PC-9 (cell line): Measurements from ENCODE around the gene MRFAP1L1. TPM values are rescaled to one million over a fixed set of nuclear protein-coding genes. Genes with fewer than 3 reads are reported as not detected.

Source experiments
- BruUV-seq: library from RNA; stranded (reverse); fragments of 400-500 nt; replicated peaks from 2 replicates; lab custom pipeline; 2021; lab: Mats Ljungman, UMichigan
- CTCF ChIA-PET: fragments of 300-600 bp; sonication (Branson Sonifier 250); formaldehyde crosslinking; loops from one replicate; lab custom pipeline; 2022; ENCODE audit warnings: antibody characterized with exemption; lab: Charles Lee
- POLR2A ChIA-PET: fragments of 300-600 bp; sonication (Branson Sonifier 250); formaldehyde crosslinking; loops from one replicate; lab custom pipeline; 2022; ENCODE audit warnings: antibody characterized with exemption; ENCODE audit not compliant: unreplicated experiment; lab: Charles Lee
- DNase-seq, 2 experiments: peaks; one replicate each; pipeline versions ENCODE4 v3.0.0 to v3.0.0-alpha.2; 2015 to 2022; ENCODE audit warnings: mixed read lengths in 1 of 2
- H2AFZ ChIP-seq: fragments of 200-600 bp; sonication (generic); 2 replicates; pipeline ENCODE4 v1.8.1; 2017; ENCODE audit warnings: antibody characterized with exemption
- H3F3A ChIP-seq: fragments of 200-600 bp; sonication (generic); 2 replicates; pipeline ENCODE4 v1.8.1; 2017; ENCODE audit warnings: antibody characterized with exemption, mild to moderate bottlenecking, low read depth; ENCODE audit not compliant: insufficient read depth
- H3K27ac ChIP-seq: fragments of 200-600 bp; sonication (generic); 2 replicates; pipeline ENCODE4 v1.6.1; 2016; ENCODE audit warnings: mixed run types
- H3K27me3 ChIP-seq: fragments of 200-600 bp; sonication (generic); 2 replicates; pipeline ENCODE4 v1.6.1; 2016; ENCODE audit warnings: low read depth, mixed run types; ENCODE audit not compliant: insufficient read depth
- H3K36me3 ChIP-seq: fragments of 200-600 bp; sonication (generic); 2 replicates; pipeline ENCODE4 v1.6.1; 2016; ENCODE audit warnings: low read depth, mixed run types
- H3K4me1 ChIP-seq: fragments of 200-600 bp; sonication (generic); replicated peaks from 2 replicates; pipeline ENCODE4 v1.6.1; 2016; ENCODE audit warnings: mixed run types; ENCODE audit not compliant: insufficient read depth
- H3K4me2 ChIP-seq: fragments of 200-600 bp; sonication (generic); 2 replicates; pipeline ENCODE4 v1.6.1; 2017; ENCODE audit warnings: mixed run types
- H3K4me3 ChIP-seq: fragments of 200-600 bp; sonication (generic); 2 replicates; pipeline ENCODE4 v1.6.1; 2016; ENCODE audit warnings: mixed run types
- H3K79me2 ChIP-seq: fragments of 200-600 bp; sonication (generic); 2 replicates; pipeline ENCODE4 v1.6.1; 2017; ENCODE audit warnings: low read depth, mixed run types
- H3K9me2 ChIP-seq: fragments of 200-600 bp; sonication (generic); 2 replicates; pipeline ENCODE4 v1.8.1; 2017; ENCODE audit warnings: mild to moderate bottlenecking; ENCODE audit not compliant: insufficient read depth
- H3K9me3 ChIP-seq: fragments of 200-600 bp; sonication (generic); 2 replicates; pipeline ENCODE4 v1.8.1; 2016; ENCODE audit warnings: low read depth; ENCODE audit not compliant: insufficient read depth
- H4K20me1 ChIP-seq: fragments of 200-600 bp; sonication (generic); 2 replicates; pipeline ENCODE4 v1.8.1; 2017; ENCODE audit not compliant: insufficient read depth
- CTCF ChIP-seq: fragments of 200-600 bp; sonication (generic); conservative IDR thresholded peaks from 2 replicates; pipeline ENCODE4 v1.6.1; 2017; ENCODE audit warnings: mixed run types, antibody characterized with exemption, mild to moderate bottlenecking, moderate library complexity
- EZH2 ChIP-seq: fragments of 200-600 bp; sonication (generic); IDR thresholded peaks from 2 replicates; pipeline ENCODE4 v1.8.0; 2017; ENCODE audit warnings: antibody characterized with exemption, low read depth
- intact Hi-C: fragments of 100-400 bp; cut with micrococcal nuclease; formaldehyde crosslinking; loops from one replicate; pipeline ENCODE4 v1.10.0; 2022; ENCODE audit not compliant: unreplicated experiment
- total RNA-seq: library from RNA; stranded (reverse); gene quantifications from 2 replicates; pipeline ENCODE4 v1.2.3, GENCODE V29; 2021

Gene MRFAP1L1
- total RNA-seq, 1 experiment from 2014 or later, result 51.4 TPM

GRCh38 chr4:6755088-6755753 lies 45.6 kb upstream of the MRFAP1L1 start:
- Histone ChIP-seq H3K27me3 (no peaks in the 10 kb centered on the region), H3K4me1 (peaks cover 58% of the 10 kb centered on the region), H3K4me2 (no peak overlapping the region), H3K79me2 (no peaks in the 10 kb centered on the region), H3F3A (peaks cover 27% of the 10 kb centered on the region), H3K27ac (no peak overlapping the region), H3K36me3 (no peaks in the 10 kb centered on the region), H3K9me3 (no peaks in the 10 kb centered on the region), H2AFZ (no peak overlapping the region), H3K4me3 (no peak overlapping the region), H3K9me2 (no peaks in the 10 kb centered on the region), H4K20me1 (no peaks in the 10 kb centered on the region)
- no TSS peak for BruUV-seq
- TF ChIP-seq EZH2 (no peak), CTCF (no peak)
- ChIA-PET POLR2A (no interaction called here), CTCF (no interaction called here)
- peak in 1 of 2 experiments; percentile 34 for DNase-seq
- intact Hi-C loops, result no loop called here

GRCh38 chr4:6754481-6755087 lies 44.9 kb upstream of the MRFAP1L1 start:
- ChIA-PET POLR2A (no interaction called here), CTCF (no interaction called here)
- TF ChIP-seq CTCF (no peak), EZH2 (no peak)
- intact Hi-C loops, result no loop called here
- DNase-seq, result no peak
- peaks cover 64% of the 10 kb centered on the region for H3K4me1 ChIP-seq
- H4K20me1 ChIP-seq, result no peaks in the 10 kb centered on the region
- no peak overlapping the region for H2AFZ ChIP-seq
- no peak overlapping the region for H3K4me3 ChIP-seq
- H3K36me3 ChIP-seq, result no peaks in the 10 kb centered on the region
- no peaks in the 10 kb centered on the region for H3K9me3 ChIP-seq
- no peaks in the 10 kb centered on the region for H3K9me2 ChIP-seq
- H3K4me2 ChIP-seq, result peak overlapping the region; percentile 95
- H3K27me3 ChIP-seq, result no peaks in the 10 kb centered on the region
- BruUV-seq, result no TSS peak
- no peaks in the 10 kb centered on the region for H3K79me2 ChIP-seq
- peak overlapping the region; percentile 96; the same call in 1 of the 2 replicates for H3K27ac ChIP-seq
- peaks cover 27% of the 10 kb centered on the region for H3F3A ChIP-seq

GRCh38 chr4:6753891-6754290 lies 44.2 kb upstream of the MRFAP1L1 start:
- H3K4me1 ChIP-seq, result peaks cover 69% of the 10 kb centered on the region
- H3K27me3 ChIP-seq, result no peaks in the 10 kb centered on the region
- H2AFZ ChIP-seq, result no peak overlapping the region
- intact Hi-C loops, result no loop called here
- CTCF ChIA-PET, result interaction anchor here (0.6 kb wide), 1 partner anchor 25 kb away, joined by 5 read pairs; no protein-coding TSS in a partner anchor
- POLR2A ChIA-PET, result no interaction called here
- H4K20me1 ChIP-seq, result no peaks in the 10 kb centered on the region
- no peaks in the 10 kb centered on the region for H3K36me3 ChIP-seq
- peak overlapping the region; percentile 96 for H3K27ac ChIP-seq
- peak overlapping the region; percentile 95 for H3K4me2 ChIP-seq
- TF ChIP-seq CTCF (no peak), EZH2 (no peak)
- no TSS peak for BruUV-seq
- no peaks in the 10 kb centered on the region for H3K9me2 ChIP-seq
- H3K4me3 ChIP-seq, result peak overlapping the region; percentile 63
- no peak for DNase-seq
- H3F3A ChIP-seq, result peaks cover 30% of the 10 kb centered on the region
- no peaks in the 10 kb centered on the region for H3K9me3 ChIP-seq
- H3K79me2 ChIP-seq, result no peaks in the 10 kb centered on the region
